Panc1 (cell line): Measurements from ENCODE around the gene TFAM. TPM values are rescaled to one million over a fixed set of nuclear protein-coding genes. Genes with fewer than 3 reads are reported as not detected.

Source experiments
- ATAC-seq: fragments of 200-7000 bp; cut with Tn5 transposase; 2 replicates; pipeline ENCODE4 v1.9.1; 2020; ENCODE audit warnings: mild to moderate bottlenecking, moderate library complexity
- BruUV-seq: library from RNA; stranded (reverse); fragments of 400-500 nt; replicated peaks from 2 replicates; lab custom pipeline; 2021; lab: Mats Ljungman, UMichigan
- CTCF ChIA-PET: fragments of 300-600 bp; sonication (Branson Sonifier 250); formaldehyde crosslinking; loops from one replicate; lab custom pipeline; 2022; ENCODE audit warnings: antibody characterized with exemption; lab: Charles Lee
- POLR2A ChIA-PET: fragments of 300-600 bp; sonication (Branson Sonifier 250); formaldehyde crosslinking; loops from one replicate; lab custom pipeline; 2022; ENCODE audit warnings: antibody characterized with exemption; lab: Charles Lee
- DNase-seq: peaks from one replicate; pipeline ENCODE4 v3.0.0-alpha.2; 2010; ENCODE audit warnings: low read depth, low spot score
- H3K27ac ChIP-seq: 2 replicates; pipeline ENCODE4 v1.5.1; 2011; ENCODE audit warnings: mild to moderate bottlenecking, low read length, inconsistent platforms
- H3K27me3 ChIP-seq: fragments of 200-500 bp; sonication (Bioruptor generic); 2 replicates; pipeline ENCODE4 v1.6.0; 2014; ENCODE audit warnings: low read length, inconsistent platforms; ENCODE audit not compliant: control insufficient read depth, insufficient read depth
- H3K36me3 ChIP-seq: fragments of 200-500 bp; sonication (Bioruptor generic); 2 replicates; pipeline ENCODE4 v1.5.1; 2014; ENCODE audit warnings: inconsistent platforms, mild to moderate bottlenecking, low read length, moderate library complexity; ENCODE audit not compliant: control insufficient read depth, insufficient read depth
- H3K4me1 ChIP-seq: 2 replicates; pipeline ENCODE4 v1.5.1; 2011; ENCODE audit warnings: inconsistent platforms, mild to moderate bottlenecking, low read length, moderate library complexity; ENCODE audit not compliant: control insufficient read depth, insufficient read depth
- H3K4me3 ChIP-seq, 2 experiments: 2 replicates each; pipeline ENCODE4 v1.5.1; 2011 to 2012; ENCODE audit warnings: low read depth in 2 of 2, low read length in 2 of 2, mild to moderate bottlenecking in 2 of 2, inconsistent platforms in 1 of 2, moderate library complexity in 1 of 2
- H3K9me3 ChIP-seq: fragments of 200-500 bp; sonication (Bioruptor generic); 2 replicates; pipeline ENCODE4 v1.5.1; 2014; ENCODE audit warnings: low read depth, mild to moderate bottlenecking, inconsistent platforms, low read length, moderate library complexity; ENCODE audit not compliant: control insufficient read depth, insufficient read depth
- POLR2AphosphoS5 ChIP-seq: IDR thresholded peaks from 2 replicates; pipeline ENCODE4 v1.6.1; 2012; ENCODE audit warnings: mild to moderate bottlenecking, low read depth, low read length, moderate library complexity
- REST ChIP-seq, 2 experiments: IDR thresholded peaks; 2 replicates each; pipeline ENCODE4 v1.6.1; 2011 to 2012; ENCODE audit warnings: low read depth in 2 of 2, control low read depth in 1 of 2, low read length in 1 of 2, mild to moderate bottlenecking in 1 of 2, moderate library complexity in 1 of 2; ENCODE audit not compliant: insufficient read depth in 1 of 2
- SIN3A ChIP-seq: IDR thresholded peaks from 2 replicates; pipeline ENCODE4 v1.6.1; 2012; ENCODE audit warnings: low read depth, mild to moderate bottlenecking, low read length, moderate library complexity, borderline replicate concordance; ENCODE audit not compliant: insufficient read depth
- TCF7L2 ChIP-seq: IDR thresholded peaks from 2 replicates; pipeline ENCODE4 v1.6.1; 2011; ENCODE audit warnings: mild to moderate bottlenecking, low read depth, low read length, inconsistent platforms
- in situ Hi-C: cut with HindIII; loops from 2 replicates; pipeline ENCODE4 v1.10.0; 2016; ENCODE audit warnings: low sequenced_read_pairs, low pct_unique_long_range_greater_than_20kb
- intact Hi-C: fragments of 100-400 bp; cut with micrococcal nuclease; formaldehyde crosslinking; loops from one replicate; pipeline ENCODE4 v1.10.0; 2022; ENCODE audit not compliant: unreplicated experiment
- total RNA-seq: library from RNA; stranded (reverse); gene quantifications from one replicate; pipeline ENCODE4 v1.2.1, GENCODE V29; 2021; ENCODE audit not compliant: unreplicated experiment
- TF ChIP-seq, protein P1 (sequence below): fragments of 450-650 bp; IDR thresholded peaks from 2 replicates; pipeline ENCODE4 v1.5.1; 2017; ENCODE audit warnings: mild to moderate bottlenecking

The TFAM gene
- total RNA-seq, 1 experiment from 2014 or later = 78.2 TPM

DNA sequence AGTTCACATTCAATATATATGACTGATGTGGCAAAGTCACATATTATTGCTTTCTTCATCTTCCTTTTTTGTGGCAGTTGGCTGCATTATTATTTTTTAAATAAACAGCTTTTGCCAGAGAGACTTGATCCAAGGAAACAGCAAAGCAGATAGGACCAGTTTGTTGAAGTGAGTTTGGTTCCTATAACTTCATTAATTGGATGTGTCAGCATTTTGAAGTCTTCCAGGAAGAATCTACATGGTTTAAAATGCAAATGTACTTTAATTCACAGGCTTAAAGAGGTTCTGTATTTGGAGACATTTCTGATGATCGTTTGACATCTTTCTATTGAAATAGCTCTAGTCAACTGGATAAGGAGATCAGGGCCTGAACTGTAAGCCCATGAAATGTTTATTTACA is 37.2 kb upstream of the TFAM start:
- TF ChIP-seq POLR2AphosphoS5 = no peak
- no peak for TF ChIP-seq SIN3A
- TF ChIP-seq, protein P1, sequence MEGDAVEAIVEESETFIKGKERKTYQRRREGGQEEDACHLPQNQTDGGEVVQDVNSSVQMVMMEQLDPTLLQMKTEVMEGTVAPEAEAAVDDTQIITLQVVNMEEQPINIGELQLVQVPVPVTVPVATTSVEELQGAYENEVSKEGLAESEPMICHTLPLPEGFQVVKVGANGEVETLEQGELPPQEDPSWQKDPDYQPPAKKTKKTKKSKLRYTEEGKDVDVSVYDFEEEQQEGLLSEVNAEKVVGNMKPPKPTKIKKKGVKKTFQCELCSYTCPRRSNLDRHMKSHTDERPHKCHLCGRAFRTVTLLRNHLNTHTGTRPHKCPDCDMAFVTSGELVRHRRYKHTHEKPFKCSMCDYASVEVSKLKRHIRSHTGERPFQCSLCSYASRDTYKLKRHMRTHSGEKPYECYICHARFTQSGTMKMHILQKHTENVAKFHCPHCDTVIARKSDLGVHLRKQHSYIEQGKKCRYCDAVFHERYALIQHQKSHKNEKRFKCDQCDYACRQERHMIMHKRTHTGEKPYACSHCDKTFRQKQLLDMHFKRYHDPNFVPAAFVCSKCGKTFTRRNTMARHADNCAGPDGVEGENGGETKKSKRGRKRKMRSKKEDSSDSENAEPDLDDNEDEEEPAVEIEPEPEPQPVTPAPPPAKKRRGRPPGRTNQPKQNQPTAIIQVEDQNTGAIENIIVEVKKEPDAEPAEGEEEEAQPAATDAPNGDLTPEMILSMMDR = no peak
- TF ChIP-seq TCF7L2 = no peak
- no peak for TF ChIP-seq REST (IDR thresholded peaks at IDR 0.05; ENCODE audit: insufficient read depth in 1 of 2, low read depth in 2 of 2, low read length in 1 of 2)
- Histone ChIP-seq H3K36me3 (no peaks in the 10 kb centered on the region), H3K4me3 (no peak overlapping the region), H3K9me3 (no peaks in the 10 kb centered on the region), H3K27ac (no peak overlapping the region), H3K4me1 (peaks cover 9% of the 10 kb centered on the region; the same call in 1 of the 2 replicates), H3K27me3 (no peaks in the 10 kb centered on the region)
- in situ Hi-C loops (no loop called here), intact Hi-C loops (no loop called here)
- POLR2A ChIA-PET = no interaction called here
- ATAC-seq (no peak), DNase-seq (no peak)
- CTCF ChIA-PET = no interaction called here
- BruUV-seq = no TSS peak

- POLR2A ChIA-PET = no interaction called here
- no TSS peak for BruUV-seq
- ATAC-seq (no peak), DNase-seq (no peak)
- CTCF ChIA-PET = no interaction called here
- TF ChIP-seq SIN3A (no peak), REST (IDR thresholded peaks at IDR 0.05; ENCODE audit: insufficient read depth in 1 of 2, low read depth in 2 of 2, low read length in 1 of 2) (no peak), POLR2AphosphoS5 (no peak), TCF7L2 (no peak)
- TF ChIP-seq, protein P1 = no peak
- intact Hi-C loops = no loop called here
- Histone ChIP-seq H3K36me3 (no peaks in the 10 kb centered on the region), H3K27ac (no peak overlapping the region), H3K9me3 (no peaks in the 10 kb centered on the region), H3K4me3 (no peak overlapping the region), H3K27me3 (no peaks in the 10 kb centered on the region), H3K4me1 (peaks cover 14% of the 10 kb centered on the region; the same call in 1 of the 2 replicates)
- in situ Hi-C loops = no loop called here
Observed at GRCh38 chr10:58348571-58349033, 36.6 kb upstream of the TFAM start.
